Mammary epithelial cell (primary cell): Measurements from ENCODE around the gene EEF1AKMT4.

ENCODE experiments used
- CTCF ChIP-seq, 2 donors: IDR thresholded peaks in 1 of 2; conservative IDR thresholded peaks in 1 of 2; 2 replicates each; pipeline ENCODE4 v1.5.1; 2011 to 2012; ENCODE audit warnings: inconsistent platforms in 2 of 2, low read length in 2 of 2, mild to moderate bottlenecking in 2 of 2, control low read depth in 1 of 2, low read depth in 1 of 2; ENCODE audit not compliant: insufficient read depth in 1 of 2; ENCODE audit errors: extremely low read depth in 1 of 2
- EZH2 ChIP-seq: IDR thresholded peaks from 2 replicates; pipeline ENCODE4 v1.6.1; 2012; ENCODE audit warnings: low read length, inconsistent platforms, borderline replicate concordance

- TF ChIP-seq CTCF (conservative IDR thresholded peaks at IDR 0.05 in 1 of 2, IDR thresholded peaks at IDR 0.05 in 1 of 2; ENCODE audit: extremely low read depth in 1 of 2, insufficient read depth in 1 of 2, low read depth in 1 of 2, low read length in 2 of 2) (no peak), EZH2 (no peak)
Measured at GRCh38 chr3:184242297-184242685, 7.2 kb upstream of the EEF1AKMT4 start.
